ENCODE results near the gene RPH3AL. TPM values are rescaled to one million over a fixed set of nuclear protein-coding genes. Genes with fewer than 3 reads are reported as not detected.
A peak's percentile ranks its signal among the peaks of the same experiment; 100 is the strongest.

The RPH3AL gene
- total and polyA plus RNA-seq, 12 donors = 3.6 to 11.1 (median 6.0) TPM

GRCh38 chr17:298791-299450 is 53.7 kb downstream of the RPH3AL start:
- DNase-seq = peak; percentile 72 to 73
- WGBS, 2 donors = 65 to 66% methylated on average over 17 of the region's 17 CpGs
- Histone ChIP-seq H3K9me3 (no peaks in the 10 kb centered on the region), H3K27me3 (peaks cover 0 to 12% (median 4%) of the 10 kb centered on the region in 7 donors), H3K4me3 (no peak overlapping the region), H3K27ac (peak overlapping the region in 6 of 10 donors; percentile 7 to 68 (median 49)), H3K36me3 (no peaks in the 10 kb centered on the region), H3K4me1 (peaks cover 8 to 35% (median 23%) of the 10 kb centered on the region in 9 donors)
- intact Hi-C loops (cut with DNase I) = no loop called here
- ATAC-seq = peak; percentile 53 to 86 (median 70)
- no peak for TF ChIP-seq CTCF (IDR thresholded peaks at IDR 0.05)

- DNase-seq (no peak), ATAC-seq (no peak)
- Histone ChIP-seq H3K27me3 (peaks cover 0 to 23% (median 9%) of the 10 kb centered on the region in 7 donors), H3K4me3 (no peak overlapping the region), H3K36me3 (no peaks in the 10 kb centered on the region), H3K9me3 (no peaks in the 10 kb centered on the region), H3K4me1 (peaks cover 8 to 31% (median 19%) of the 10 kb centered on the region in 9 donors), H3K27ac (peak overlapping the region in 3 of 10 donors; percentile 9 to 68 (median 22))
- 83 to 84% methylated on average over 10 of the region's 10 CpGs for WGBS, 2 donors
- intact Hi-C loops (cut with DNase I) = loop anchor here in 1 of 10 donors (2.0 kb wide), 1 partner anchor 29 kb away; no protein-coding TSS in a partner anchor
- no peak for TF ChIP-seq CTCF (IDR thresholded peaks at IDR 0.05)
Measured at GRCh38 chr17:297758-298157, 54.8 kb downstream of the RPH3AL start.

GRCh38 chr17:296906-297690 is 55.5 kb downstream of the RPH3AL start:
- Histone ChIP-seq H3K27ac (no peak overlapping the region), H3K36me3 (no peaks in the 10 kb centered on the region), H3K4me3 (no peak overlapping the region), H3K4me1 (peaks cover 3 to 24% (median 13%) of the 10 kb centered on the region in 9 donors), H3K9me3 (no peaks in the 10 kb centered on the region), H3K27me3 (peaks cover 0 to 25% (median 10%) of the 10 kb centered on the region in 7 donors)
- 85 to 89% methylated on average over 23 of the region's 23 CpGs for WGBS, 2 donors
- no peak for ATAC-seq
- no peak for TF ChIP-seq CTCF (IDR thresholded peaks at IDR 0.05)
- DNase-seq = no peak
- intact Hi-C loops (cut with DNase I) = loop anchor here in 1 of 10 donors (2.0 kb wide), 1 partner anchor 28 kb away; no protein-coding TSS in a partner anchor

GRCh38 chr17:296379-296778 is 56.2 kb downstream of the RPH3AL start:
- H3K4me1 ChIP-seq = peaks cover 0 to 17% (median 6%) of the 10 kb centered on the region in 9 donors
- DNase-seq (no peak), ATAC-seq (no peak)
- no peak overlapping the region for H3K27ac ChIP-seq
- H3K36me3 ChIP-seq = no peaks in the 10 kb centered on the region
- peaks cover 0 to 25% (median 10%) of the 10 kb centered on the region in 7 donors for H3K27me3 ChIP-seq
- H3K9me3 ChIP-seq = no peaks in the 10 kb centered on the region
- intact Hi-C loops (cut with DNase I) = loop anchor here in 1 of 10 donors (2.0 kb wide), 1 partner anchor 28 kb away; no protein-coding TSS in a partner anchor
- TF ChIP-seq CTCF (IDR thresholded peaks at IDR 0.05) = no peak
- H3K4me3 ChIP-seq = no peak overlapping the region
- WGBS, 2 donors = 80 to 82% methylated on average over 13 to 15 of the region's 15 CpGs

Data from heart right ventricle (tissue), 16 donors.